ENCODE results near the gene PPP2R5C.

GRCh38 chr14:101833045-101833444 is 71.5 kb downstream of the PPP2R5C start:
- TF ChIP-seq CTCF (IDR thresholded peaks at IDR 0.05 in 2 of 3, conservative IDR thresholded peaks at IDR 0.05 in 1 of 3; ENCODE audit: insufficient read depth in 2 of 3, low read depth in 1 of 3, low read length in 3 of 3) (no peak), BHLHE40 (IDR thresholded peaks at IDR 0.05; ENCODE audit: low read length) (no peak), ATF6 (CRISPR knock-in tag; IDR thresholded peaks at IDR 0.05) (no peak), RFX5 (IDR thresholded peaks at IDR 0.05; ENCODE audit: low read depth, low read length) (no peak), IRF1 (CRISPR knock-in tag; IDR thresholded peaks at IDR 0.05; ENCODE audit: borderline replicate concordance) (no peak), ZNF3 (CRISPR knock-in tag; IDR thresholded peaks at IDR 0.05) (no peak), CBX3 (IDR thresholded peaks at IDR 0.05; ENCODE audit: borderline replicate concordance in 1 of 2, low read length in 2 of 2) (no peak), EZH2 (IDR thresholded peaks at IDR 0.05; ENCODE audit: borderline replicate concordance, low read depth, low read length) (no peak)
